GM19240 (cell line): Measurements from ENCODE around the gene ANGPTL4.
"Not testable (repeated sequence)": the region's sequence is repeated elsewhere in the genome, so short reads cannot be mapped to it uniquely, and the experiment has no call there.

ENCODE experiments used
- DNase-seq: peaks from one replicate; pipeline ENCODE4 v3.0.0; 2011; ENCODE audit warnings: low spot score; ENCODE audit not compliant: insufficient read length

Gene ANGPTL4

GRCh38 chr19:8334458-8335342 lies 29.3 kb upstream of the ANGPTL4 start:
- DNase-seq: no peak

DNA sequence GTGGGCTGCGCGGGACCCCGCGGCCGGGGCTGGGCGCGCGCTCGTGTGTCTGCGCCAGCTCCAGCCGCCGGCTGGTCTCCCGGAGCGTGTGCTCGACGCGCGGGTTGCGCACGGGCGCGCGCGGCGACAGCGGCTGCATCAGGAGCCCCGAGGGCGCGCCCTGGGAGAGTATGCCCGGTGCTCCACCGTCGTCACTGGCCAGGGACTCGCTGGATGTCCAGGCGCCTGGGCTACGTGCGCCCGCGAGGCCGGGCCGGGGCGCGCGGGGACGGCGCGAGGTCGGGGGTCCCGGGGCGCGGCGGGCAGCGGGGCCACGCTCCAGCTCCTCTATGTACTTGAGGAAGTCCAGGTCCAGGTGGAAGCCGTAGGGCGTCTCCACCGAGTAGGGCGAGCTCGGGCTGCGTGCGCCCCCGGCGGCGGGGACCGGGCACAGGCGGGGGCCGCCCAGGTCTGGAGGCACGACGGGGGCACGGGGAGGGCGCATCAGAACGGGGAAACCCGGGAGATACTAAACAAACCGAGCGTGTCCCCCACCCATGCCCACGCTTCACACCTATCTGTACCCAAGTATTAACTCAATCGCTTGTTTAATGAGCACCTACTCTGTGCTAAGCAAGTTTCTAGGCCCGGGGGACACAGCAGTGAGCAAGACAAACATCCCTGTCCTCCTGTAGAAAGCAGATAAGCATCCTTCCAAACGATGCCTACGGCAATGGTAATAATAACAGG lies 28.4 kb upstream of the ANGPTL4 start:
- no peak for DNase-seq

- DNase-seq: no peak
Measured at GRCh38 chr19:8336072-8336569, 27.8 kb upstream of the ANGPTL4 start.

DNA sequence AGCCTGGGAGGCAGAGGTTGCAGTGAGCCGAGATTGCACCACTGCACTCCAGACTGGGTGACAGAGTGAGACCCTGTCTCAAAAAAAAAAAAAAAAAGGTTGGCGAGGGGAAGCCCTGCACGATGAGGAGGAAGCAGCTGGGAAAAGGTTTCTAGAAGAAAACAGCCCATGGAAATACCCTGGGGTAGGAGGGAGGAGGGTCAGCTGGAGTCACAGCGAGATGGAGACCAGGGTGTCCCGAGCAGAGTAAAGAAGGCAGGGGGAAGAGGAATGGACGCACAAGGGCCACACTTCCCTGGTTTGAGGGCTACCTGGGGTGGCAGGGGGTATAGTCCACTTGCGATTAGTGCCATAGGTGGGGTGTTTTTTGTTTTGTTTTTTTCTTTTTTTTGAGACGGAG lies 27.3 kb upstream of the ANGPTL4 start:
- no peak for DNase-seq

DNA sequence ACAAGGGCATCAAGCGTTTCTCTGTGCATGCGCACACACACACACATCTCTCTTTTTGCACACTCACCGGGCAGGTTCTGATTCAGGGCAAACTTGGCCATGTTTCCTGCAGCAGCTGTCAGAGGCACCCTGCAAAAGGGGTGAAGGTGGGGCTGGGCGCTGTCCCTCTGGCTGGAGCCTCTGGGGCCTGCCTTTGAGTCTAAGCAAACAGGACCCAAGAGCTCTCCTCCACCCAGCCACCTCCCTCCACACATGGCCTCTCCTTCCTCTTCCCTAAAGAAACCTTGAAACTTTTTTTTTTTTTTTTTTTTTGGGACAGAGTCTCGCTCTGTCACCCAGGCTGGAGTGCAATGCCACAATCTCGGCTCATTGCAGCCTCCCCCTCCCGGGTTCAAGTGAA lies 26.2 kb upstream of the ANGPTL4 start:
- no peak for DNase-seq

DNA sequence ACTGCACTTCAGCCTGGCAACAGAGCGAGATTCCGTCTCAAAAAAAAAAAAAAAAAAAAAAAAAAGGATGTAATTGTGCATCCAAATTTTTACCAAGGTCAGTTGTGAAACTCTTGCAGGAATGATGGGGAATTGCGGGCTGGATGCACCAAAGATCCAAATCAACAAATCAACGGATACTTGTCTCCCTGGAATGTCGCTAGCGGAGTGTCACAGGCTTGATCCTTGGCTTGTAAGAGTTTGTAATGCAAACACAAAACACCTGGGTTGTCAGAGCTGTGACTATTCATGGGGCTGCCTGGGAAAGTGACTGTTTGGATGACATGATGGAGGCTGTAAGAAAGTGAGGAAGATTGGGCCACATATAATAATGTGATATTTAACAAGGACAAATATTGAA lies 25.1 kb upstream of the ANGPTL4 start:
- DNase-seq: no peak

GRCh38 chr19:8340341-8341096 lies 23.4 kb upstream of the ANGPTL4 start:
- no peak for DNase-seq

GRCh38 chr19:8341504-8341903 lies 22.5 kb upstream of the ANGPTL4 start:
- not testable (repeated sequence) for DNase-seq

DNA sequence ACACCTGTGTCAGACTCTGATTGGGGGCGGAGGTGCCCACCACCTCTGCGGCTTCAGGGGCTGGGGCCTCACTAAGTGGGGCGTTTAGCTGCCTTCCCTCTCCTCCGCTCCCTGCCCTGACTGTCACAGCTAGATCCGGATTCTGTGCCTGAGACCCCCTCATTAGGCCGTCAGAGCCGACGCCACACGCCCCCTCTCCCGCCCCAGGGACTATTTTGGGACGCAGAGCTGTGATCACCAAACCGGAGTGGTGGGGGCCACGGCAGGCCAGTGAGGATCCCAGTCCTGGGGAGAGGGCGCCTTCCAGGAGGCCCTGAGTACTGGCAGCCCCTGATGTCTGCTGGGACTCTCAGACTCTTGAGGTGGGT lies 21.7 kb upstream of the ANGPTL4 start:
- DNase-seq: no peak

- DNase-seq: peak; percentile 97
Measured at GRCh38 chr19:8342684-8343482, 21.1 kb upstream of the ANGPTL4 start, which contains the start of gene KANK3. TSS of gene KANK3 (minus strand) at chr19:8343262. CDS start at chr19:8337828, 5,434 bp downstream.

DNA sequence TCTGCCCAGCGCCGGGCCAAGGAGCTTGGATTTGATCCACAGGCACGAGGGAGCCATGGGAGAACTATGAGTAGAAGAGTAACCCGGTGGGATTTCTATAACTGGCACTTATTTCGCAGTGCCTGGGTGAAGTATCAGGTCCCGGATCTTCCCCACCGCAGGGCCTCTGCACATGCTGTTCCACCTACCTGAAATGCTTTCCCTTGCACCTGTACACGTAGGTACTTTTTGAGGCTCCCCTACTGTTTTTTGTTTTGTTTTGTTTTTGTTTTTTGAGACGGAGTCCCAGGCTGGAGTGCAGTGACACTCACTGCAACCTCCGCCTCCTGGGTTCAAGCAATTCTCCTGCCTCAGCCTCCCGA lies 20.5 kb upstream of the ANGPTL4 start:
- no peak for DNase-seq

- DNase-seq: not testable (repeated sequence)
Measured at GRCh38 chr19:8349629-8350372, 14.2 kb upstream of the ANGPTL4 start.

- no peak for DNase-seq
Measured at GRCh38 chr19:8352134-8352827, 11.7 kb upstream of the ANGPTL4 start.

GRCh38 chr19:8352845-8353244 lies 11.1 kb upstream of the ANGPTL4 start:
- not testable (repeated sequence) for DNase-seq

- no peak for DNase-seq
Measured at GRCh38 chr19:8355631-8356402, 8.1 kb upstream of the ANGPTL4 start.

- DNase-seq: no peak
Measured at GRCh38 chr19:8357007-8357521, 6.9 kb upstream of the ANGPTL4 start.

GRCh38 chr19:8358948-8359347 lies 5.0 kb upstream of the ANGPTL4 start:
- no peak for DNase-seq

- no peak for DNase-seq
Measured at GRCh38 chr19:8360196-8360595, 3.8 kb upstream of the ANGPTL4 start.
